Measurements from ENCODE around the gene VCL.

VCL gene

GRCh38 chr10:74079936-74080590 lies 82.1 kb downstream of the VCL start:
- Mint-ChIP-seq H3K27ac (peak overlapping the region; percentile 89), H3K27me3 (no peaks in the 10 kb centered on the region), H3K4me1 (ENCODE audit: low read depth) (peaks cover 62% of the 10 kb centered on the region), H3K9me3 (no peaks in the 10 kb centered on the region), H3K4me3 (peak overlapping the region; percentile 44), H3K36me3 (ENCODE audit: low read depth) (peaks cover 15% of the 10 kb centered on the region)

DNA sequence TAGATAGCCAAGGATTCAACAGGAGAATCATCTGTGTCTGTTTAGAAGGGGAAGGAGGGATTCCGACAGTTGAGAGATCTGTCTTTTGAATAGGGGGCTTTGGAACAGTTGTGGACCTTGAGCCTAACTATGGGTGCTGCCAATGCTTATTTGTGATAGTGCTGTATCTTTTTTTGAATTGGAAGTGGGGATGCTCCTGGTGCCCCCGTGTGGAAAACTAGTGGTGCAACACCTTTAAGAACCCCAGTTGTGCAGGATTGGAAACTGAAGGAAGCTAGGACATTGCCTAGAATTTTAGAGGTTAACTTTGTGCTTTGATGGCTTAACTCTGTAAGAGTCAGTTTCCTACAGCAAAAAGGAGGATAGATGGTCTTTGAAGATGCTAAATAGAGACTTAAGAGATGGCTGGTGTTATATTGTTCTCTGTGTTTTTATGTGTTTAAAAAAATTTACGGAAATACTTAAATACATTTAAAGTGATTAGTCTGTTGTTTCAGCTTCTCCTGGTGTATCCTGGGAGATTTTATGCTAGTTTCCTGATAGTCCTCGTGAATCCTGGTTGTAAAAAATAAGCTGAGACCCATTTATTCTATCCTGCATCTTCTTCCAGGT lies 83.4 kb downstream of the VCL start:
- no peaks in the 10 kb centered on the region for H3K9me3 Mint-ChIP-seq
- H3K27ac Mint-ChIP-seq, result peak overlapping the region; percentile 38
- peaks cover 64% of the 10 kb centered on the region for H3K4me1 Mint-ChIP-seq (ENCODE audit: low read depth)
- no peak overlapping the region for H3K4me3 Mint-ChIP-seq
- H3K27me3 Mint-ChIP-seq, result no peaks in the 10 kb centered on the region
- H3K36me3 Mint-ChIP-seq (ENCODE audit: low read depth), result peaks cover 19% of the 10 kb centered on the region

DNA sequence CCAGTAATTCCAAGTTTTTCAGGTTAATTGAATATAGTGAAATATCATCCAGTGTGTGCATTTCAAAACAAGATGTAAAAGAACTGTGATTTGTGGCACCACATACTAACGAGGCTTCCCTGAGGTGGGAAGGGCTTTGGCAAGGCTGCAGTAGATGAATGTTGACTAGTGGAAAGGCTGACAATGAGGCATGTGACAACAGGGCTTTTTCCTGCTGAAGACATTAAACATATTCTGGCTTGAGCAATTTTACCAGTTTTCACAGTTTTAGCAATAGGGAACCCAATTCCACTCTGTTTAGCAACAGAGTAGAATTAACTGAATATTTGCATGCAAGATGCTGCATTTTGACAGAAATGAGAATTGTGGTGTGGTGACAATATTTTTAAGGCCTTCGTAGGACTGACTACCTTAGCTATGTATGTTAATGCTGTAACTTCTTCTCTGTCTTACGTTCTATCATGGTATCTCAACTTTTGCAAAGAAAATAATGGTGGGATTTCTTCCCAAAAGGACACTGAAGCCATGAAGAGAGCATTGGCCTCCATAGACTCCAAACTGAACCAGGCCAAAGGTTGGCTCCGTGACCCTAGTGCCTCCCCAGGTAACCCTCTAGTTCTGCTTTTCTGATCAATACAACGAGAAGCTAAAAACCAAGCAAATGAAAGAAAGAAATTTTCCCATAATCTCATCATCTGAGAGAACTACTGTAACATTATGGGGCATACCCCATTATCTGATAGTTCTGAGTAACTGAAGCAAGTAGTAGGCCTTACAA lies 84.2 kb downstream of the VCL start:
- Mint-ChIP-seq H3K27ac (no peak overlapping the region), H3K4me3 (no peak overlapping the region), H3K4me1 (ENCODE audit: low read depth) (peaks cover 56% of the 10 kb centered on the region), H3K27me3 (no peaks in the 10 kb centered on the region), H3K9me3 (no peaks in the 10 kb centered on the region), H3K36me3 (ENCODE audit: low read depth) (peaks cover 22% of the 10 kb centered on the region)

GRCh38 chr10:74083304-74083703 lies 85.4 kb downstream of the VCL start:
- H3K4me3 Mint-ChIP-seq, result no peak overlapping the region
- no peak overlapping the region for H3K27ac Mint-ChIP-seq
- peaks cover 44% of the 10 kb centered on the region for H3K4me1 Mint-ChIP-seq (ENCODE audit: low read depth)
- H3K9me3 Mint-ChIP-seq, result no peaks in the 10 kb centered on the region
- no peaks in the 10 kb centered on the region for H3K27me3 Mint-ChIP-seq
- peaks cover 22% of the 10 kb centered on the region for H3K36me3 Mint-ChIP-seq (ENCODE audit: low read depth)

DNA sequence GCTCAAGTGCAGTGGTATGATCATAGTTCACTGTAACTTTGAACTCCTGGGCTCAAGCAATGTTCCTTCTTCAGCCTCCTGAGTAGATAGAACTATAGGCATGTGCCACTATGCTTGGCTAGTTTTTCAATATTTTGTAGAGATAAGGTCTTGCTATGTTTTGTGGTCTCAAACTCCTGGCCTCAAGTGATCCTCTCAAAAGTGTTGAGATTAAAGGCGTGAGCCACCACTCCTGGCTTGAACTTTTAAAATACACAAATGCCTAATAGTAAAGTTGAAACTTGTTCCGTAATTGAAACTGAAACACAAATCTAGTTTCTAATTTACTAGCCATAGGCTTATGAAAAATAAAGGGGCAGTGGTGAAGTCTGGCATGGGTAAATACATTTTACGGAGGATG lies 87.0 kb downstream of the VCL start:
- Mint-ChIP-seq H3K4me3 (no peak overlapping the region), H3K27ac (peak overlapping the region; percentile 23), H3K27me3 (no peaks in the 10 kb centered on the region), H3K9me3 (no peaks in the 10 kb centered on the region), H3K4me1 (ENCODE audit: low read depth) (peaks cover 28% of the 10 kb centered on the region), H3K36me3 (ENCODE audit: low read depth) (peaks cover 35% of the 10 kb centered on the region)

- Mint-ChIP-seq H3K27me3 (no peaks in the 10 kb centered on the region), H3K27ac (no peak overlapping the region), H3K36me3 (ENCODE audit: low read depth) (peaks cover 40% of the 10 kb centered on the region), H3K4me1 (ENCODE audit: low read depth) (peaks cover 14% of the 10 kb centered on the region), H3K9me3 (no peaks in the 10 kb centered on the region), H3K4me3 (no peak overlapping the region)
Observed at GRCh38 chr10:74086317-74086716, 88.4 kb downstream of the VCL start.

GRCh38 chr10:74088722-74089121 lies 90.8 kb downstream of the VCL start:
- Mint-ChIP-seq H3K27me3 (no peaks in the 10 kb centered on the region), H3K27ac (no peak overlapping the region), H3K9me3 (no peaks in the 10 kb centered on the region), H3K4me3 (no peak overlapping the region), H3K36me3 (ENCODE audit: low read depth) (peaks cover 37% of the 10 kb centered on the region), H3K4me1 (ENCODE audit: low read depth) (peaks cover 18% of the 10 kb centered on the region)

- Mint-ChIP-seq H3K9me3 (no peaks in the 10 kb centered on the region), H3K4me1 (ENCODE audit: low read depth) (peaks cover 10% of the 10 kb centered on the region), H3K27ac (no peak overlapping the region), H3K36me3 (ENCODE audit: low read depth) (peaks cover 45% of the 10 kb centered on the region), H3K4me3 (no peak overlapping the region), H3K27me3 (no peaks in the 10 kb centered on the region)
Observed at GRCh38 chr10:74092372-74092771, 94.5 kb downstream of the VCL start.

DNA sequence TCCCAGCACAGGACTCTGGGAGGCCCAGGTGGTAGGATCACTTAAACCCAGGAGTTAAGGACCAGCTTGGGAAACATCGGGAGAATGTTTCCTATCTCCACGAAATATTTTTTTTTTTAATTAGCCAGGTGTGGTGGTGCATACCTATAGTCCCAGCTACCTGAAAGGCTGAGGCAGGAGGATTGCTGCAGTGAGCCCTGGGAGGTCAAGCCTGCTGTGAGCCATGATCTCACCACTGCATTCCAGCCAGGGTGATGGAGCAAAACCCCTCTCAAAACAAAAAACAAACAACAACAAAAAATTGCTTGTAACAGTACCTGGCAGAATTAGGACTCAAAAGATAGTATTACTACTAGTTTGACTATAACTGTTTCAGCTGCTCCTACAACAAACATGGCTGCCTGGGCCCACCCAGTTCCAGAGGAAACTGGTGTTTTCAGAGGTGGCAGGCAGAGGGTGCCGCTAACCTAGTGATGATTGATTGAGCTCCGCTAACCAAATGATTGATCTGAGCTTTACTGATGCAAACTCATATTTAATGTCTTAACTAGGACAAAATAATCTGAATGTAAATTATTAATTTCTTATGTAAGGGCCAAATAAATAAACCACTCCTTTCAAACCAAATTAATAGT lies 95.7 kb downstream of the VCL start:
- peaks cover 52% of the 10 kb centered on the region for H3K36me3 Mint-ChIP-seq (ENCODE audit: low read depth)
- H3K27me3 Mint-ChIP-seq, result no peaks in the 10 kb centered on the region
- no peak overlapping the region for H3K4me3 Mint-ChIP-seq
- H3K9me3 Mint-ChIP-seq, result no peaks in the 10 kb centered on the region
- no peak overlapping the region for H3K27ac Mint-ChIP-seq
- peaks cover 10% of the 10 kb centered on the region for H3K4me1 Mint-ChIP-seq (ENCODE audit: low read depth)

GRCh38 chr10:74094231-74094630 lies 96.3 kb downstream of the VCL start:
- H3K4me1 Mint-ChIP-seq (ENCODE audit: low read depth), result peaks cover 10% of the 10 kb centered on the region
- no peaks in the 10 kb centered on the region for H3K9me3 Mint-ChIP-seq
- no peaks in the 10 kb centered on the region for H3K27me3 Mint-ChIP-seq
- H3K27ac Mint-ChIP-seq, result no peak overlapping the region
- peaks cover 52% of the 10 kb centered on the region for H3K36me3 Mint-ChIP-seq (ENCODE audit: low read depth)
- no peak overlapping the region for H3K4me3 Mint-ChIP-seq

DNA sequence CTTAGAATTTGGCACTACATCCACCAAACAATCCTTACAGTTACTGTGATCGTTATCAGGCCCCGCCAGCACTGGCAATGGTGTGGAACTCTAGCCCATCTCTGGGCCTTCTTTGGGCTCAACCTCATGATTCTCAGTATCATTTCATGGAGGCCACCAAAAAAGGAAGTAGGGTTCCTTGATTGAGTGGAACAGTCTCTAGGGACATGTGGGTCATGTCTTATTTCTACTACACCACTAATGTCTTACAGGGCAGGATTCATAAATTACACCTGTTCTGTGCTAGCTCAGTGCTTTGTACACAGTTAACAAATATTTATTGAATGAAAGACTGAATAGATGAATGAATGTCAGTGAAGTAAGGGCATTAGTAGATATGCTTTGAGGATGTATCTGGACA lies 98.9 kb downstream of the VCL start:
- H3K36me3 Mint-ChIP-seq (ENCODE audit: low read depth), result peaks cover 44% of the 10 kb centered on the region
- no peaks in the 10 kb centered on the region for H3K9me3 Mint-ChIP-seq
- no peak overlapping the region for H3K4me3 Mint-ChIP-seq
- H3K27me3 Mint-ChIP-seq, result no peaks in the 10 kb centered on the region
- peaks cover 10% of the 10 kb centered on the region for H3K4me1 Mint-ChIP-seq (ENCODE audit: low read depth)
- no peak overlapping the region for H3K27ac Mint-ChIP-seq

- Mint-ChIP-seq H3K27me3 (no peaks in the 10 kb centered on the region), H3K4me3 (no peak overlapping the region), H3K36me3 (ENCODE audit: low read depth) (peaks cover 37% of the 10 kb centered on the region), H3K4me1 (ENCODE audit: low read depth) (peaks cover 5% of the 10 kb centered on the region), H3K27ac (peak overlapping the region; percentile 1), H3K9me3 (no peaks in the 10 kb centered on the region)
Observed at GRCh38 chr10:74097776-74098175, 99.9 kb downstream of the VCL start.

- Mint-ChIP-seq H3K27me3 (no peaks in the 10 kb centered on the region), H3K36me3 (ENCODE audit: low read depth) (peaks cover 37% of the 10 kb centered on the region), H3K4me3 (no peak overlapping the region), H3K4me1 (ENCODE audit: low read depth) (peaks cover 5% of the 10 kb centered on the region), H3K27ac (peak overlapping the region; percentile 6), H3K9me3 (no peaks in the 10 kb centered on the region)
Observed at GRCh38 chr10:74099420-74099819, 101.5 kb downstream of the VCL start.

- Mint-ChIP-seq H3K4me3 (no peak overlapping the region), H3K27ac (no peak overlapping the region), H3K9me3 (no peaks in the 10 kb centered on the region), H3K27me3 (no peaks in the 10 kb centered on the region), H3K36me3 (ENCODE audit: low read depth) (peaks cover 38% of the 10 kb centered on the region), H3K4me1 (ENCODE audit: low read depth) (peaks cover 5% of the 10 kb centered on the region)
Observed at GRCh38 chr10:74099836-74100235, 101.9 kb downstream of the VCL start.
